H9 (cell line): Measurements from ENCODE around the gene TXLNB. TPM values are rescaled to one million over a fixed set of nuclear protein-coding genes. Genes with fewer than 3 reads are reported as not detected.
A peak's percentile ranks its signal among the peaks of the same experiment; 100 is the strongest.

Source experiments
- DNase-seq: peaks from one replicate; pipeline ENCODE4 v3.0.0-alpha.2; 2017
- H2AFZ ChIP-seq: one replicate; pipeline ENCODE4 v1.6.1; 2013; ENCODE audit warnings: mild to moderate bottlenecking, low read length, control low read depth, moderate library complexity
- H2AK5ac ChIP-seq: 2 replicates; pipeline ENCODE4 v1.6.1; 2013; ENCODE audit warnings: low read length, control low read depth, mixed read lengths; ENCODE audit not compliant: insufficient read length
- H2BK120ac ChIP-seq: one replicate; pipeline ENCODE4 v1.6.1; 2013; ENCODE audit warnings: low read depth, mild to moderate bottlenecking, low read length, control low read depth, inconsistent platforms; ENCODE audit not compliant: poor library complexity, severe bottlenecking
- H2BK12ac ChIP-seq: 2 replicates; pipeline ENCODE4 v1.6.1; 2013; ENCODE audit warnings: low read length, control low read depth, mixed read lengths, low read depth; ENCODE audit not compliant: insufficient read length
- H2BK15ac ChIP-seq: 2 replicates; pipeline ENCODE4 v1.6.1; 2013; ENCODE audit warnings: low read depth, low read length, control low read depth
- H2BK20ac ChIP-seq: one replicate; pipeline ENCODE4 v1.6.1; 2013; ENCODE audit warnings: low read depth, mild to moderate bottlenecking, low read length, control low read depth, inconsistent platforms; ENCODE audit not compliant: poor library complexity, severe bottlenecking
- H2BK5ac ChIP-seq: 2 replicates; pipeline ENCODE4 v1.6.1; 2013; ENCODE audit warnings: low read length, control low read depth, mixed read lengths; ENCODE audit not compliant: insufficient read length
- H3K14ac ChIP-seq: 2 replicates; pipeline ENCODE4 v1.6.1; 2013; ENCODE audit warnings: low read length, control low read depth; ENCODE audit not compliant: insufficient read depth
- H3K18ac ChIP-seq: 2 replicates; pipeline ENCODE4 v1.6.1; 2013; ENCODE audit warnings: low read depth, mild to moderate bottlenecking, mixed read lengths, low read length, control low read depth; ENCODE audit not compliant: insufficient read length
- H3K23ac ChIP-seq: 2 replicates; pipeline ENCODE4 v1.6.1; 2013; ENCODE audit warnings: low read length, control low read depth, mixed read lengths, low read depth; ENCODE audit not compliant: insufficient read length
- H3K23me2 ChIP-seq: 2 replicates; pipeline ENCODE4 v1.6.1; 2013; ENCODE audit warnings: low read depth, mild to moderate bottlenecking, mixed read lengths, low read length, control low read depth; ENCODE audit not compliant: insufficient read length, poor library complexity, severe bottlenecking
- H3K27ac ChIP-seq: 2 replicates; pipeline ENCODE4 v1.5.1; 2013; ENCODE audit warnings: low read length, control low read depth, mixed read lengths, low read depth; ENCODE audit not compliant: insufficient read length
- H3K27me3 ChIP-seq: 2 replicates; pipeline ENCODE4 v1.6.1; 2013; ENCODE audit warnings: low read length, control low read depth, inconsistent platforms; ENCODE audit not compliant: insufficient read depth
- H3K4ac ChIP-seq: 2 replicates; pipeline ENCODE4 v1.6.1; 2013; ENCODE audit warnings: low read depth, mild to moderate bottlenecking, control low read depth, inconsistent platforms, low read length, moderate library complexity
- H3K4me1 ChIP-seq: 2 replicates; pipeline ENCODE4 v1.6.1; 2013; ENCODE audit warnings: low read length, control low read depth, inconsistent platforms; ENCODE audit not compliant: insufficient read depth
- H3K4me2 ChIP-seq: 2 replicates; pipeline ENCODE4 v1.6.1; 2013; ENCODE audit warnings: low read length, control low read depth, mixed read lengths; ENCODE audit not compliant: insufficient read length, insufficient read depth
- H3K56ac ChIP-seq: 2 replicates; pipeline ENCODE4 v1.6.1; 2013; ENCODE audit warnings: low read depth, mild to moderate bottlenecking, mixed read lengths, low read length, control low read depth; ENCODE audit not compliant: insufficient read length
- H3K79me1 ChIP-seq: 2 replicates; pipeline ENCODE4 v1.6.1; 2013; ENCODE audit warnings: low read depth, mild to moderate bottlenecking, moderate library complexity, low read length, control low read depth, inconsistent platforms; ENCODE audit not compliant: insufficient read depth, poor library complexity, severe bottlenecking
- H3K79me2 ChIP-seq: 2 replicates; pipeline ENCODE4 v1.6.1; 2013; ENCODE audit warnings: low read length, control low read depth, inconsistent platforms; ENCODE audit not compliant: insufficient read depth
- H3K9ac ChIP-seq: 2 replicates; pipeline ENCODE4 v1.6.1; 2013; ENCODE audit warnings: low read length, control low read depth, mixed read lengths; ENCODE audit not compliant: insufficient read length; ENCODE audit errors: extremely low read depth
- H3K9me3 ChIP-seq: one replicate; pipeline ENCODE4 v1.6.1; 2013; ENCODE audit warnings: low read depth, low read length, inconsistent platforms; ENCODE audit not compliant: control insufficient read depth
- H3T11ph ChIP-seq: one replicate; pipeline ENCODE4 v1.6.1; 2013; ENCODE audit warnings: mild to moderate bottlenecking, low read length, control low read depth, inconsistent platforms
- H4K20me1 ChIP-seq: one replicate; pipeline ENCODE4 v1.6.1; 2013; ENCODE audit not compliant: control insufficient read depth, insufficient read length, insufficient read depth
- H4K5ac ChIP-seq: 2 replicates; pipeline ENCODE4 v1.6.1; 2013; ENCODE audit warnings: low read depth, mild to moderate bottlenecking, mixed read lengths, low read length, control low read depth; ENCODE audit not compliant: insufficient read length
- H4K8ac ChIP-seq: replicated peaks from 2 replicates; pipeline ENCODE4 v1.6.1; 2013; ENCODE audit warnings: low read length, control low read depth, mixed read lengths, low read depth; ENCODE audit not compliant: insufficient read length
- H4K91ac ChIP-seq: 2 replicates; pipeline ENCODE4 v1.6.1; 2013; ENCODE audit warnings: low read depth, mild to moderate bottlenecking, moderate library complexity, mixed read lengths, low read length, control low read depth; ENCODE audit not compliant: insufficient read length
- H3K27ac Mint-ChIP-seq, 3 experiments: 2 replicates in 2 of 3; 3 replicates in 1 of 3; pipeline ENCODE4 v1.8.0; 2020 to 2021; ENCODE audit warnings: mixed read lengths in 3 of 3, mild to moderate bottlenecking in 1 of 3, moderate library complexity in 1 of 3
- H3K27me3 Mint-ChIP-seq: 2 replicates; pipeline ENCODE4 v1.8.0; 2021; ENCODE audit warnings: low read depth, mild to moderate bottlenecking, moderate library complexity, mixed read lengths
- H3K36me3 Mint-ChIP-seq, 3 experiments: 2 replicates in 2 of 3; 3 replicates in 1 of 3; pipeline ENCODE4 v1.8.0; 2020 to 2021; ENCODE audit warnings: low read depth in 3 of 3, mixed read lengths in 3 of 3; ENCODE audit not compliant: insufficient read depth in 1 of 3
- H3K4me1 Mint-ChIP-seq, 2 experiments: 2 replicates each; pipeline ENCODE4 v1.8.0; 2020; ENCODE audit warnings: mixed read lengths in 2 of 2
- H3K4me3 Mint-ChIP-seq, 2 experiments: 2 replicates in 1 of 2; 3 replicates in 1 of 2; pipeline ENCODE4 v1.8.0; 2020 to 2021; ENCODE audit warnings: mild to moderate bottlenecking in 2 of 2, mixed read lengths in 2 of 2, moderate library complexity in 1 of 2
- H3K9me3 Mint-ChIP-seq, 2 experiments: 2 replicates in 1 of 2; 3 replicates in 1 of 2; pipeline ENCODE4 v1.8.0; 2020; ENCODE audit warnings: mild to moderate bottlenecking in 2 of 2, mixed read lengths in 2 of 2, moderate library complexity in 1 of 2
- CTCF ChIP-seq: fragments of 200-600 bp; sonication (generic); conservative IDR thresholded peaks from 3 replicates; pipeline ENCODE4 v1.8.0; 2021; ENCODE audit warnings: antibody characterized with exemption, mild to moderate bottlenecking
- WGBS: extraction: QIAGEN DNeasy Blood & Tissue Kit; methylation state at CpG from one replicate; pipeline ENCODE4 v1.1.7; 2013; ENCODE audit warnings: missing lambda C conversion rate, low lambda C conversion rate, mixed read lengths; ENCODE audit not compliant: insufficient read length; ENCODE audit errors: extremely low coverage; 5-methylcytosine and 5-hydroxymethylcytosine counted together
- total RNA-seq: library from RNA; stranded (reverse); gene quantifications from 2 replicates; pipeline ENCODE4 v1.2.1, GENCODE V29; 2021

Gene TXLNB
- total RNA-seq, 1 experiment from 2014 or later = 0.04 TPM

GRCh38 chr6:139257821-139258398 is 33.9 kb downstream of the TXLNB start:
- Mint-ChIP-seq H3K27me3 (no peaks in the 10 kb centered on the region), H3K27ac (no peak overlapping the region), H3K4me1 (peaks cover 5% of the 10 kb centered on the region in 2 experiments; a peak in 3 of 4 replicates), H3K9me3 (no peaks in the 10 kb centered on the region), H3K36me3 (no peaks in the 10 kb centered on the region), H3K4me3 (no peak overlapping the region)
- Histone ChIP-seq H2AK5ac (no peak overlapping the region), H3K4me1 (no peaks in the 10 kb centered on the region; the same call in 1 of the 2 replicates), H3K79me2 (no peaks in the 10 kb centered on the region), H3K4me2 (no peak overlapping the region), H3K56ac (no peak overlapping the region), H3K23ac (no peak overlapping the region), H3K27me3 (no peaks in the 10 kb centered on the region), H3K79me1 (no peaks in the 10 kb centered on the region), H3K4ac (no peak overlapping the region), H4K20me1 (no peaks in the 10 kb centered on the region), H2AFZ (no peak overlapping the region), H3K18ac (no peak overlapping the region), H4K8ac (no peak overlapping the region), H2BK120ac (no peak overlapping the region), H3T11ph (no peak overlapping the region), H2BK15ac (no peak overlapping the region), H3K9ac (no peak overlapping the region), H4K91ac (no peak overlapping the region), H3K9me3 (no peaks in the 10 kb centered on the region), H3K23me2 (no peaks in the 10 kb centered on the region), H4K5ac (no peak overlapping the region), H3K14ac (no peak overlapping the region), H2BK12ac (no peak overlapping the region), H3K27ac (no peak overlapping the region), H2BK20ac (no peak overlapping the region), H2BK5ac (no peak overlapping the region)
- DNase-seq = peak; percentile 45
- WGBS = no CpG with 5 or more reads among the region's 5 CpGs
- no peak; the same call in 2 of the 3 replicates for TF ChIP-seq CTCF
